ENCODE measurements around the gene STRADB.

- TF ChIP-seq CTCF (conservative IDR thresholded peaks at IDR 0.05; ENCODE audit: low read depth, low read length) (no peak), SMC3 (IDR thresholded peaks at IDR 0.05; ENCODE audit: low read depth, low read length) (no peak), POLR2A (IDR thresholded peaks at IDR 0.05; ENCODE audit: low read depth, low read length) (no peak), MXI1 (IDR thresholded peaks at IDR 0.05; ENCODE audit: borderline replicate concordance, low read depth, low read length) (no peak)
Measured at GRCh38 chr2:201432038-201432620, 19.4 kb upstream of the STRADB start.
